ENCODE data around the gene SLC25A29.
"Not testable (repeated sequence)": the region's sequence is repeated elsewhere in the genome, so short reads cannot be mapped to it uniquely, and the experiment has no call there.

Gene SLC25A29

DNA sequence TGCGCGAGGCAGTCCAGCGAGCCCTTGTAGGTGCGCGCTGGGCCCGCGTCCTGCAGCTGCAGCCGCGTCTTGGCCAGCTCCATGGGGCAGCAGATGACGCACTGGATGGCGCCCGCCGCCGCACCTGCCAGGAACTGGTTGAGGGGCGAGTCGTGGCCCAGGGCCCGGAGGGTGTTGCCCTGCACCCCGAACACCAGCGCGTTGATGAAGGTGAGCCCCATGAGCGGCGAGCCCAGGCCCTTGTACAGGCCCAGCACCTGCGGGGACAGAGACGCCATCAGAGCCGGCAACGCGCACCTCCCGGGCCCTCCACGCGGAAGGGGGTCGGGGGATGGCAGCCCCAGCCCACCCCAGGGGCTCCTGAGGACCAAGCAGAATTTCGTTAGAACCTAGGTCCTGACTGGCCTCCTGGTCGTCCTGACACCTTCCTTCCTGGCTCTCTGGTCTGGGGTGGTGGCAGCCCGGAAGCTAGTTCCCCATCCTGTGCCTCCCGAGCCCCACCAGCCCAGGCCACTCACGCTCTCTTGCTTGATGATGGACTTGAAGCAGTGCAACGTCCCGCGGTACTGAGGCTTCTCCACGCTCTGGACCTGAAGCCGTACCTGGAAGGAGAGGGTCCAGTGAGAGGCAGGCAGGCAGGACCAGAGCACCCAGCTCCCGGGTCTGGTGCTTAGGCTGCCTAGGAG is 13.3 kb downstream of the SLC25A29 start:
- DNase-seq: no peak

DNA sequence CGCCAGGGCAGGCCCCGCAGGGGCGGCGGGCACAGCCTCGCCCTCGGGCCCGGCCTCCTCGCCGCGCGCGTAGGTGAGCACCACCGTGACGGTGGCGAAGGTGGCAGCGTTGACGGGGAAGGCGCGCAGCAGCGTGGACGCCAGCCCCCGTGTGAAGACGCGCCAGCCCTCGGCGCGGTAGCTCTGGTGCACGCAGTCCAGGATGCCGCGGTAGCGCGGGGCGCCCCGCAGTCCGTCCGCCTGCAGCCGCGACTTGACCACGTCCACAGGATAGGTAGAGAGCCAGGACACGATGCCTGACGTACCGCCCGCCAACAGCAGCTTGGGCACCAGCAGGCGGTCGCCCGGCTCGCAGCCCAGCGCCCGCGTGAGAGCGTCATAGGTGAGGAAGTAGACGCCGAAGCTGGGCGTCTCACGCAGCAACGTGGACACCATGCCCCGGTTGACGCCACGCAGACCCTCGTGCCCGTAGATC is 13.9 kb downstream of the SLC25A29 start:
- DNase-seq: no peak

DNA sequence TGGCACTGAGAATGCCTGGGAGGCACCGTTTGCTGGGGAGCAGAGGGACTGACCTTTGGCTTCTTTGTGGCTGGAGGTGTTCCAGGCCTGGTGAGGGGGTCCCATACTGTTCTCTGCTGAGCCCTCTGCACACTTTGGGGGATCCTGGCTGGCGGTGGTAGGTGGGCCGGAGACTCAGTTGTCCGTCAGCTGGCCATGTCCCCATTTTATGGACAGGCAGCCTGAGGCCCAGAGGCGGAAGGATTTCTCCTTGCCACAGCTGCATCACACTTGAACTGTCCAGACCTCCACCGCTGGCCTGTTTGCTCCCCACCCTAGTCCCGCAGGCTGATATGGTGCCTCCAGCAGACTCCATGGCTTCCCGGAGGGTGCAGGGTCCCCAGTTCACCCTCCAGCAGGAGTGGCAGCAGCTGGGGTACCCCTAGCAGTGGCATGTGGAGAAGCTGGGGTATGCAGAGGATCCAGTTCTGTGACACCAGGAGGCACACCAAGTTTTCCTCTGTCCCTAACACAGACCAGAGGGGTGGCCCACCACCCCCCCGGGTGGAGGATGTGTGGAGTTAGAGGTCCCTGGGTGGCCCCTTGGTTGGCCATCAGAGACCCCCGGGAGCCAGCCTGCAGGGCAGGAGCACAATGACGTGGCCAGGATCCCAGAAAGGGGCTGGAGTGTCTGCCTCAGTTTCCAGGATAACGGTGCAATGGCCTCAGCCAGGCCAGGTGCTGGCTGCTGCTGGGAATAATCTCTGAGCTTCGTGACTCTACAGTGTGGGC is 14.8 kb downstream of the SLC25A29 start:
- no peak for DNase-seq

DNA sequence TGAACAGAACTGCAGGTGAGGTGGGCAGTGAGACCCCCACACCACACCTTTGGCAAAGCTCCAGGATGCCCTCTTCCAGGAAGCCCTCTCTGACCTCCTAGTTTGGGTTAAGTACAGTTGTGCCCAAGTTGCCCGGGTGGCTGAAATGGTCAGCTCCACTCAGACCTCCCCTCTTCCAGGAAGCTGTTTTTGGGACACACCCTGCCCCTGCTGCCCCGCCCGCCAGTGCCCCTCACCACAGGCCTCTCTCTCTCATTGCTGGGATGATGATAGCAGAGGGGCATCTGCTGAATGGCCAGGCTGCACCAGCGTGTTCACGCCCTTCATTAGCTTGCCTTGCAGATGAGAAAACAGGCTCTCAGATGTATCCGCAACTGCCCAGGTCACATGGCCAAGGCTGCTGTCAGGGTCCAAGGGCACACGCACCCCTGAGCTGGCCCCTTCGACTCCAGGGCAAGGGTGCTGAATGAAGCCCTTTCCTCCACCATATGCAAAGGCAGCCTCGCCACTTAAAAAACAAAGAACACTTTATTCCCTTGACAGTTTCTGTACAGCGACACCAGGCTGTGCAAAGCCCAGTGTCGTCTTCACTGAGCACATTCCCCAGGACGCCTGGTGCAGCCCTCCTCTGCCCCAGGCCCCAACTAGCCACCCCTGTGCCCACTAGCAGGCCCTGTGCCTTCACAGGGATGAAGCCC is 15.5 kb downstream of the SLC25A29 start:
- DNase-seq: no peak

DNA sequence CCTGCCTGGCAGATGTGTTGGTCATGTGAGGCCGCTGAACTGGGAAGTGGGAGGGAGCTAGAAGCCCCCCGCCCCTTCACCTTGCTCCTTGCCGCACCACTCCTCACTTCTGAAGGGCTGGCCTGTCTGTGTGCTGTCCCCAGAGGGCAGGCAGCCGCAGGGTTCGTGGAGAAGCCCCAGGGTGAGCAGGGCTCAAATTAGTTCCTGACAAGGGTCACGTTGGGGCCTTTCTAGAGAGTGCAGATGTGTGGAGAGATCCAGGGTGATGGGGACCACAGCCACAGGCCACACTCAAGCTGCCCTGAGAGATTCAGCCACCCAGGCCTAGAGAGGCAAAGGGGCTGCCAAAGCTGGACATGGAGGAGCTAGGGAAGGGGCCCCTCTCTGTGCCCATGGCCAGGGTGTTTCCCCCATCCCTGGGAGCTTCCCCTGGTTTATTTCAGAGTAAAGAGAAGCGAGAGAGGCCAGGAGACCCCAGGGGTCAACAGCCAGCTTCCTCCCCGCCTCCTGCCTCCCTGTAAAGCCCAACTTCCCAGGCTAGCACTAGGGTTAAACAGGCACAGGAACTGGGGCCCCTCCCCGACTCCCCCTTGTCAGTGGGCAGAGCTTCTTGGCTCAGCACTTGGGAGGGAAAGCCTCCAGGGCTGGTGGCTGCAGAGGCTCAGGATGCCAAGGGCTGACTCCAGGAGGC is 16.2 kb downstream of the SLC25A29 start:
- no peak for DNase-seq

DNA sequence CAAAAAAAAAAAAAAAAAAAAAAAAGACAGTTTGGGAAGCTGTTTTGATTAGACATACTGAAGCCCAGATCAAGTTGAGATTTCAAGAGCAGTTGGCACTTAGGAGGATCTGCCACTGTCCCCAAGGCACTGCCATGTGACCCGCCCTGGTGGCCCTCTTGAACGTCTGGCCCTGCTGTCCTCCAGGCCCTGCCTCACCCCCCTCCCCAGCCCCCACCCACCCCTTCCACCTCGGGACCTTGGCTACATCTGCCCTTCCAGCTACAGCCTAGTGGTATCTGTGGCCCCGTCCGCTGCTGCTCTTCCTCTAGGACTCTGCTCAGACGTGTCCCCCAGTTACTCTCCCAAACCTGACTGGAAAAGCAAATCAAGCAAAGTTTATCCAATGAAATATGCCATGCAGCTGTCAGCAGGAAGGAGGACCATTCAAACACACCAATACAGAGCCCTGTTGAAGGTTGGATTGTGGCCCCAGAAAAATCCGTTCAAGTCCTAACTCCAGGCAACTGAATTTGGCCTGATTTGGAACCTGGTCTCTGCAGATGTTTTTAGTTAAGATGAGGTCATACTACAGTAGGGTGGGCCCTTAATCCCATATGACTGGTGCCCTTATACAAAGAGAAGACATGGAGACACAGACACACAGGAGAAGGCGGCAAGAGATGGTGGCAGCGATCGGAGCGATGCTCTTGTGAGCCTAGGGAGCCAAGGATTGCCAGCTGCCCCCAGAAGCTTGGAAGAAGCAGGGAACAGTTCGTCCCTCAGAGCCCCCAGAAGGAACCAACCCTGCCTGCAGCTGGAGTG is 17.7 kb downstream of the SLC25A29 start:
- DNase-seq: no peak

DNA sequence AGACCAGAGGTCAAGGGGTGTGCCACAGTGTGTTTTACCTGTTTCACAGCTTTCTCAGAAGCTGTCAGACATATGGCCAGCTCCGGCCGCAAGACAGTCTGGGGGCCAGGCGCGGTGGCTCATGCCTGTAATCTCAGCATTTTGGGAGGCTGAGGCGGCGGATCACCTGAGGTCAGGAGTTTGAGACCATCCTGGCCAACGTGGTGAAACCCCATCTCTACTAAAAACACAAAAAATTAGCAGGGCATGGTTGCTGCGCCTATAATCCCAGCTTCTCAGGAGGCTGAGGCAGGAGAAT is 18.3 kb downstream of the SLC25A29 start:
- DNase-seq: not testable (repeated sequence)

DNA sequence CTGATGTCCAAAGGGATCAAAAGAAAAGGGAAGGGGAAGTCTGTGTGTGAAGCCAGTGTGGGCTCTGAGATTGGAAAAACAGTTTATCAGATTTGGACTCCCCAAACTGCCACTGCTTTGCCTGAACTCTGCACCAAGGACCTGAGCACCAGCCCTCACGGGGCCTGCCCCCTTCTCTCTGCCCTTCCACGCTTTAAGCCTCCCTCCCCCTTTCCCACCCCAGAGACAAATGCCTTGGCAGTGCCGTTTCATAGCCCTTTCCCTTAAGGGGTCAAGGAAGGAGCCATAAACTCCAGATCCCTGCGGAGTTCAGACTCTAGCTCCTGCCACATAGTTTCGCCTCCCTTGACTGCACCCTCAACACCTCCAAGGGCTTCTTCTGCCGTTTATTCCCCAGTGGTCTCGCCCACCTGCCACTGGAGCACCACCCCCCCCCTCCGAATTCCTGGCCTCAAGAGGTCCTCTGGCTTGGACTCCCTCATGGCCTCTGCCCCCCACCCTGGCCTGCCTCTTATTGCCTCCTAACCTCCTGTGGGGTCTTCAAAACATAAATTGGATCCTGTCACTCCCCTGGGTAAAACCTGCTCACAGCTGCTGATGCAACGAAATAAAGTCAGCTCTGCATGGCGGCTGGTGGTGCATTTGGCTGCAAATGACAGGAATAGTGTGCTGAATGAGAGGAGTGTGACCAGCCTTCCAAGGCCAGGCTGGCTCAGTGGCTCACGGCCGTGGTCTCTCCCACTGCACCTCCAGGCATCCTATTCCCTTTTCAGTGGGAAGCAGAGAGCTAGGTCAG is 18.8 kb downstream of the SLC25A29 start:
- no peak for DNase-seq

DNA sequence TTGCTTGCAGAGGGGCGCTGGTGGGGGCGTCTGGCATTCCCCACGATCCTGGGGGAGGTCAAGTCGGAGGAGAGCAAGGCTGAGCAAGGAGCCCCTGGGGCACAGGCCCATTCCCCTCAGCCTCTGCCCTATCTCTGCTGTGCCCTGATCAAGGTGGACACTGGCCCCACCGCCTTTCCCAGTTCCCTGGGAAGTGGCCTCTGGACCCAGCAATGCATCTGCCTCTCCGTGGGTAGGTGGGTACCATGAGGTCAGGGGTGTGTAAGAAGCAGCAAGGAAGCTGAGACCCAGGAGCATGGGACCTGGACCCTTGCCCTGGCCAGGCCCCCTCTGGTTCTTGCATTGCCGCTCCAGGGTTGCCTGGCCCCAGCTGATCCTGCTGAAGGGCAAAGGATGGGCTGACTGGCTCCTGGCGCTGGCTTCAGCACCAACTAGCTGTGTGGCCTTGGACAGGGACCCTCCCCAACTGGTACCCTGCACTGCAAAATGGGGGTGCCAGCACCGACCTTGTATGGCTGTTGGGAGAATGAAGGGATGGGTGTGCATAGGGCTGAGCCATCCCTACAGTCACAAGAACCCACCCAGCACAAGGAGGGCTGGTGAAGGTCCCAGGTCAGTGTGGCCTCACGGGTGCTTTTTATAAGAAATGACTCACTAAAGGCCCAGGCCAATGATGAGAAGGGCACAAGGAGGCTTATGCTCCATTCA is 19.6 kb downstream of the SLC25A29 start:
- DNase-seq: no peak

DNA sequence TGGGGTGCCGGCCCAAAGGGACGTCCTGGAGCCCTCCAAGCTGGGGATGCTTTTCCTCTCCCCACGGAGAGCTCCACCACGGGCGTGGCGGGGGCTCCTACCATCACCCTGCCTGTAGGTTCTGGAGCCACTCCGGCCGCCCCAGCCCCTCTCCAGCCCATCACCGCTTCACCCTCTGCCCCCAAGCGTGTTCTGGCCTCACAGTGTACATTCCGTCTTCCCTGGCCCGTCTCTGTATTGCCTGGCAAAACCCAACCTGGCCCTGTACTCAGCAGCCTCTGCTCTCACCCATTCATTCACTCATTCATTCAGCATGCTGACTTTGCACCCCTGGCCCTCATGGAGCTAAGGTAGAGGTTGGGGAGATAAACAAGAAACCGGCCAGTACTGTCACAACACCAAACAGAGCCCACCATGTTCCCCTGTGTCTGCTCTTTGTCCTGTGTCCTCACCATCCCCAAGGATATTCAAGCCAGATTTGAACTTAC is 20.3 kb downstream of the SLC25A29 start:
- no peak for DNase-seq

DNA sequence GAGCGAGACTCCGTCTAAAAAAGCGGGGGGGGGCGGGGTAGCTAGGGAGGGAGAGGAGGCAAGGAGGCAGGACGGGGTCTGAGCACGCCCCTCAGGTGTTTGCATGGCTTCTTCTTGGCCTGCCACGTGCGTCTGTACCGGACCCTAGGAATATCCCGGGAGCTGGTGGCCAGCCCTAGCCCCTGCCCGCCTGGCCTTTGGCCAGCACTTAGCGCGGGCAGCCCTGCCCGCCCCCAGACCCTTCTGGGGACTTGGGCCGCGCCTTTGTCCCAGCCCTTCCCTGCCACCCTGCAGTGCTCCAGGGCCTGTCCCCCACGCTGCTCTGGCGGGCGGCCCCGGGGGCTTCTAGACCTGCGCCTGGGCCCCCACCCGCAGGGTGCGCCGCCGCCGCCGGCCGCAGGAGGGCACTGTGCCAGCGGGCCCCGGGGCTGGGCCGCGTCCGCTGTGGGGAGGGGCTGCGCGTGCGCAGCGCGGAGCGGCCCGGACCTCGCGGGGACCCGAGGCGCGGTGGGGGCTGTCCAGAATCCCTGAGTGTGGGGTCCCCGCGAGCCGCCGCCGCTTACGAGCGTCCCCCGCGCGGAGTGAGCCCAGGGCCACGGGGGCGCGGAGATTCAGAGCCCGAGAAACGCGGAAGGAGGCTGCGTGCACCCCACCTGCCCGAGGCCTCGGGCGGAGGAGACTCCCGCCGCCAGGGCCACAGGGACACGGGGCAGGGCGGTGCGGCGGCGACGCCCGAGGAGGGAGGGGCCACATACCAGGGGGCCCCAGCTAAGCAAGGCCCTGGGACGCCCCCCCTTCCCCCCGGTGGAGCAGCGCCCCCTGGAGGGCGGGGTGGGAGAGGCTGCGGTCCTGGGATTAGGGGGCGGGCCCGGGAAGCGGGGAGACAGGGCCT is 21.0 kb downstream of the SLC25A29 start:
- no peak for DNase-seq

DNA sequence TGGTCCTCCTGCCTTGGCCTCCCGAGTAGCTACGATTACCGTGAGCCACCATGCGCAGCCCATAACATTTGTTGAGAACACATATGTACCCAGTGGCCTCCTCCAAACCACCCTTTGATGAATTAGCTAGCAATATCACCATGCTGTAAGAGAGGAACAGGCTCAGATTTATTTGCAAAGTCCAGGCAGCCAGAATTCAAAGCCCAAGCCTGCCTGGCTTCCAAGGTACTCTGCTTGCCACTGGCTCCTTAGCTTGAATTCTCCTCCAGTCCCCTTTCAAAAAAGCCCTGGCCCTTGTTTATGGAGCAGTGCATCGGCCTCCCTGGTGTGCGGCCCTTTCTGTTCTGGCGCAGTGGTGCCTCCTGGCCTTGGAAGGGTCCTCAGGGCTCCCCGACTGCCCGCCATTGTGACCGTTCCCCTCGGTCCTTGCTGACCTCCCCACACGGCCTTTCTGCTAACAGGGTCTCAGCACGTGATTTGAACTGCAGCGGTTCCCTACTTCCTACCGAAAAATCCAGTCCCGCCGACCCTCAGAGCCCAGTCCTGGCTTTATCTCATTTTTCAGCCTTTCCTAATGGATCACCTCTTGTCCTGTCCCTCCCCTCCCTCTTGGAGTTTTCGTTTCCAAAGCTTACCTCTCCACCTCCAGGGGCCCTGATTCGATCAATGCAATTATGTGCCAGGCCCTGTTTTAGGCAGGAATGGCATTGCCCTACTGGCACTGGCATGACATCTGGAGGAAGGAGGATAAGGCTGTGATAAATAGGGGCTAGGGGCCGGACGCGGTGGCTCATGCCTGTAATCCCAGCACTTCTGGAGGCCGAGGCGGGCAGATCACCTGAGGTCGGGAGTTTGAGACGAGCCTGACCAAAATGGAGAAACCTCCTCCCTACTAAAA is 22.0 kb downstream of the SLC25A29 start:
- DNase-seq: no peak

DNA sequence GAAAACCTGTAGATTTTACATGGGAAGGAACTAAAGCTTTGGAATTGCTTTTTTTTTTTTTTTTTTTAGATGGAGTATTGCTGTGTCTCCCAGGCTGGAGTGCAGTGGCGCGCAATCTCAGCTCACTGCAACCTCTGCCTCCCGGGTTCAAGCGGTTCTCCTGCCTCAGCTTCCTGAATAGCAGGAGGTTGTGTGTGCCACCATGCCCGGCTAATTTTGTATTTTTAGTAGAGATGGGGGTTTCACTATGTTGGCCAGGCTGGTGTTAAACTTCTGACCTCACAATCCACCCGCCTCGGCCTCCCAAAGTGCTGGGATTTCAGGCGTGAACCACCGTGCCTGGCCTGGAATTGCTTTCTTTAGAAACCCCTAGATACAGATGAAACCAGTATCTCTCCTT is 22.8 kb downstream of the SLC25A29 start:
- DNase-seq: not testable (repeated sequence)

DNA sequence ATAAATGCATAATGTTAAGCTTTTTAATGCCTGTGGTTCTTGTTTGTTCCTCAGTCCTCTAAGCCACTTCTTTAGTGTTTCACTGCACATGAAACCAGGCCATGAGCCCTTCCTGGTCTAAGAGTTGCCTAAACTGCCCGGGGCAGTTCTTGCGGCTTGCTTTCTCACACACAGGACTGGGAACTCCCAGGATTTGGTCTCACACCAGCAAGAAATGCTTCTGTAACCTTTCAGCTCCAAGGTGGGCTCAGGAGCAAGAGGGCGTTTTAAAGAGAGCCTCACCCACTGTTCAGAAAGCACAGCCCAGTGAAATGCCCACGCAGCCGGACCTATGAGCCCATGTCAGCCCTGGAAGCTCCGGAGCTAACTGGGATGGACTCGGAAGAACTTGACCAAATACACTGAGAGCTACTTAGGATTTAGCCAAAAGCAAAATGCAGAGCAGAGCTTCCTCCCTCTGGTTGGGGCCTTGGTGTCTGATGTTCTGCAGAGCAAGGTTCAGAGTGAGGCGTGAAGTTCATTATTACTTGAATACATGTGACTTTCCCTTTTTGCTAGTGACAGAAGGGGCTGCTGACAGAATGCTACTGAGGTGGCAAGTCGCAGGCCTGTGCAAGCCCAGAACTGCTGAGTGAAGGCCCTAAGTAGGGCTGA is 23.4 kb downstream of the SLC25A29 start:
- no peak for DNase-seq

DNA sequence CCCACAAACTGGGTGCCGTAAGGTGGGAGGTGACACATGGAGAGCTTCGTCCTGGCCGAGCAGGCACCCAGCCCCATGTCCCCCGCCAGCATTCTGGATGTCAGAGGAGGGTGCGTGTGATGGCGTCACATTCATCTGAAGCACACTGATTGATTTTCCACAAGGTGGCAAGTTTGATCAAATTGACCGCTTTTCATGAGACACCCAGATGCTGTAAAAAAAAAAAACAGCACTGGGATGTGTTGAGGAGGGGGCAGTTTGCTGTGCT is 24.2 kb downstream of the SLC25A29 start:
- DNase-seq: no peak

DNA sequence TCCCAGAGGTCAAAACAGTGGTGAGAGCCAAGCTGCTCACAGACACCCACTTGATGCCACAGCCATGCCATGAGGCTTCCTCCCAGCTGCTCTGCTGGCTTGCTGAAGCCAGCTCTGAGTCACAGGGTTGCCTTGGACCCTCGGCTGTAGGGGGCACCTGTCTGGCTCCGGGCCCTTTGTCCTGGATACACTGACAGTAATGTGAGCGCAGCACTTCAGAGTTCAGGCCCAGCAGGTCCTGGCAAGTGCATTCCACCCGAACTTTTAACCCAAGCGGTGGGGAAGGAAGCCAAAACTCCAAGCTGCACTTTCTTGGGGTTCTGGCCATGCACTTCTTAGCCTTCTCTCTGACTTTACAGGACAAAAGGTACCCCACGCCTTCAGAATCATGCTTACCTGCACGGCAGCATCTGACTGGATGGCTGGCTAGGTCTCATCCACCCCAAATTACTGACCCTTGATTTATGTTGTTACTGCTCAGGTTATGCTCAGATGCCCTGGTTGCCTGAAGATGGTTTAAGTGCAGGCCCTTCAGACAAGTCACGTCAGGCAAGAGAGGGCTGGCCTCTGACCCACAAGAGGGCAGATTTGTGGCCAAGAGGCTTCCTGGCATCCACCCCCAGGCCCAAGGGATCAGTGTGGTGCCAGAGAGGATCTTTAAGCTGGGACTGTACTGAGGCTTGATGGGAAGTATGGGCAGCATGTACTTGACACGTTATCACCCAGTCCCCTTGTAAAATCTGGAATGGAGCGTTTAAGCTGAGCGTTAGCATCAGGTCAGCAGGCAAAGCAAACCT is 24.8 kb downstream of the SLC25A29 start:
- no peak for DNase-seq

DNA sequence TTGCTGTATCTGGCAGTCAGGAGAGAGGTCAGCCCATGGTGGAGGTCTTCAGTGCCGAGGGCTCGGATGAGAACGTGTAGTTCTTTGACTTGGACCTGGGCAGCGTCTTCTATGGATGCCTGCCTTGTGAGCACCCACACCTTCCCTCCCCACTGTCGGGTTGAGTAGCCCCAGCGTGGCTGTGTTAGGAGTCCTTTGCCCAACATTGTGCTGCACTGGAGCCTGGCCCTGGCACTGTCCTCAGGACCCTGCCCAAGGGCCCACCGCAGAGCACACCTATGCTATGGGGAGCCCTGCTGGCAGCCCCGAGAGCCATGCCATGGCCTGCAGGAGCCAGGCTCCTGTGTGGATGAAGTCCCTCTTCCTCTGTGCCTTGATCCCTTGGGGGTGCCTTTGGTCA is 26.7 kb downstream of the SLC25A29 start:
- DNase-seq: no peak

DNA sequence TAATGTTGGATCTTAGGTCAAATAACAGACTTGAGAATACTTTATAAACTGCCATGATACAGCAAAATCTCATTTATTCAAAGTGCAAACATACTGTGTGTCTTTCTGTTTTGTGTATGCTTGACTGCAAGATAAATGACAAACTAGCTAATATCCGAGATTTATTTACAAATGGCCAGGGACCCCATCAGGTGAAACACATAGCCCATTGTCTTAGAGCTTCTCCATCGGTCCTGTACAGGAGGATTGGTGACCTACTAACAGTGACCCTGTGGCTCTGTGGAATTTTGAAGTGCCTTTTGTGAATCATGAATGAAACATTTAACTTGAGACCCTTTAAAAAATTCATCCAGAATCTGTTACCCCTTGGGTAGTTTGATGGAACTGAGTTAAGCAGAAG is 27.1 kb downstream of the SLC25A29 start:
- no peak for DNase-seq

Data from NCI-H2029 treated with DMSO at 0.1 percent for 48 hours (cell line).